WTC11 (cell line): Measurements from ENCODE around the gene MKX. TPM values are rescaled to one million over a fixed set of nuclear protein-coding genes. Genes with fewer than 3 reads are reported as not detected.
"Not testable (repeated sequence)": the region's sequence is repeated elsewhere in the genome, so short reads cannot be mapped to it uniquely, and the experiment has no call there.

Experiments used
- ATAC-seq: fragments of 200-7000 bp; cut with Tn5 transposase; 2 replicates; pipeline ENCODE4 v1.10.0; 2021; ENCODE audit warnings: mild to moderate bottlenecking, moderate library complexity
- CTCF ChIA-PET: fragments of 300-600 bp; sonication (Branson Sonifier 250); formaldehyde crosslinking; loops from one replicate; lab custom pipeline; 2021; ENCODE audit warnings: antibody characterized with exemption; lab: Charles Lee
- POLR2A ChIA-PET: fragments of 350-600 bp; sonication (Branson Sonifier 250); formaldehyde crosslinking; loops from one replicate; lab custom pipeline; 2021; ENCODE audit warnings: antibody characterized with exemption; lab: Charles Lee
- DNase-seq: peaks from one replicate; pipeline ENCODE4 v3.0.0; 2021; ENCODE audit warnings: low spot score
- H3K27ac Mint-ChIP-seq: 2 replicates; pipeline ENCODE4 v1.8.0; 2021; ENCODE audit warnings: mixed read lengths
- H3K27me3 Mint-ChIP-seq: 2 replicates; pipeline ENCODE4 v1.8.0; 2021; ENCODE audit warnings: low read depth, mild to moderate bottlenecking, moderate library complexity, mixed read lengths
- H3K36me3 Mint-ChIP-seq: 2 replicates; pipeline ENCODE4 v1.8.0; 2021; ENCODE audit warnings: mixed read lengths
- H3K4me1 Mint-ChIP-seq: 2 replicates; pipeline ENCODE4 v1.8.0; 2022; ENCODE audit warnings: mixed read lengths
- H3K4me3 Mint-ChIP-seq: 2 replicates; pipeline ENCODE4 v1.8.0; 2021; ENCODE audit warnings: mild to moderate bottlenecking, moderate library complexity, mixed read lengths
- H3K9me3 Mint-ChIP-seq: 2 replicates; pipeline ENCODE4 v1.8.0; 2021; ENCODE audit warnings: mixed read lengths
- FOXJ3 ChIP-seq: sonication (generic); formaldehyde crosslinking; IDR thresholded peaks from 2 replicates; pipeline ENCODE4 v1.9.0; 2021; ENCODE audit warnings: missing genetic modification reagents, mild to moderate bottlenecking, borderline replicate concordance
- NR1H2 ChIP-seq: sonication (generic); formaldehyde crosslinking; IDR thresholded peaks from 2 replicates; pipeline ENCODE4 v1.9.0; 2021; ENCODE audit warnings: mild to moderate bottlenecking, moderate library complexity, missing genetic modification reagents
- NR2C2 ChIP-seq: sonication (generic); formaldehyde crosslinking; IDR thresholded peaks from 2 replicates; pipeline ENCODE4 v1.8.0; 2022; ENCODE audit warnings: mild to moderate bottlenecking, missing genetic modification reagents
- NR3C1 ChIP-seq: sonication (generic); formaldehyde crosslinking; conservative IDR thresholded peaks from 2 replicates; pipeline ENCODE4 v1.8.1; 2023; ENCODE audit warnings: low read depth, mild to moderate bottlenecking, missing genetic modification reagents
- SMAD3 ChIP-seq: sonication (generic); formaldehyde crosslinking; IDR thresholded peaks from 2 replicates; pipeline ENCODE4 v1.8.0; 2022; ENCODE audit warnings: missing genetic modification reagents, mild to moderate bottlenecking, borderline replicate concordance
- SP1 ChIP-seq: sonication (generic); formaldehyde crosslinking; conservative IDR thresholded peaks from 2 replicates; pipeline ENCODE4 v1.8.1; 2022; ENCODE audit warnings: missing genetic modification reagents
- TCF7 ChIP-seq: sonication (generic); formaldehyde crosslinking; IDR thresholded peaks from 2 replicates; pipeline ENCODE4 v1.8.0; 2022; ENCODE audit warnings: mild to moderate bottlenecking, low read depth, missing genetic modification reagents, moderate library complexity
- TP53 ChIP-seq: sonication (generic); formaldehyde crosslinking; IDR thresholded peaks from 2 replicates; pipeline ENCODE4 v1.8.1; 2023; ENCODE audit warnings: mild to moderate bottlenecking, missing genetic modification reagents
- ZNF263 ChIP-seq: sonication (generic); formaldehyde crosslinking; IDR thresholded peaks from 2 replicates; pipeline ENCODE4 v1.8.1; 2022; ENCODE audit warnings: low read depth, mild to moderate bottlenecking, moderate library complexity, missing genetic modification reagents
- total RNA-seq: library from RNA; stranded (reverse); gene quantifications from 3 replicates; pipeline ENCODE4 v1.2.3, GENCODE V29; 2021
- TF ChIP-seq, protein P1 (sequence below): fragments of 250-450 bp; sonication (Bioruptor Pico); IDR thresholded peaks from 2 replicates; pipeline ENCODE4 v1.9.0; 2021; ENCODE audit warnings: mild to moderate bottlenecking
- TF ChIP-seq, protein P2 (sequence below): sonication (generic); formaldehyde crosslinking; IDR thresholded peaks from 2 replicates; pipeline ENCODE4 v1.8.1; 2022; ENCODE audit warnings: mild to moderate bottlenecking, missing genetic modification reagents, moderate library complexity, borderline replicate concordance
- TF ChIP-seq, protein P3 (sequence below): sonication (generic); formaldehyde crosslinking; IDR thresholded peaks from 2 replicates; pipeline ENCODE4 v1.8.0; 2022; ENCODE audit warnings: mild to moderate bottlenecking, missing genetic modification reagents
- TF ChIP-seq, protein P4 (sequence below): sonication (generic); formaldehyde crosslinking; IDR thresholded peaks from 2 replicates; pipeline ENCODE4 v1.8.1; 2022; ENCODE audit warnings: low read depth, mild to moderate bottlenecking, moderate library complexity, missing genetic modification reagents, borderline replicate concordance
- TF ChIP-seq, protein P5 (sequence below): fragments of 250-450 bp; sonication (Bioruptor Pico); IDR thresholded peaks from 2 replicates; pipeline ENCODE4 v1.9.0; 2021; ENCODE audit warnings: moderate library complexity, mild to moderate bottlenecking, inconsistent platforms, borderline replicate concordance
- TF ChIP-seq, protein P6 (sequence below): fragments of 250-450 bp; sonication (Bioruptor Pico); conservative IDR thresholded peaks from 2 replicates; pipeline ENCODE4 v1.9.0; 2021; ENCODE audit warnings: mild to moderate bottlenecking
- TF ChIP-seq, protein P7 (sequence below): sonication (generic); formaldehyde crosslinking; IDR thresholded peaks from 2 replicates; pipeline ENCODE4 v1.8.1; 2023; ENCODE audit warnings: mild to moderate bottlenecking, missing genetic modification reagents
- TF ChIP-seq, protein P8 (sequence below): sonication (generic); formaldehyde crosslinking; IDR thresholded peaks from 2 replicates; pipeline ENCODE4 v1.8.1; 2023; ENCODE audit warnings: mild to moderate bottlenecking, missing genetic modification reagents, moderate library complexity
- TF ChIP-seq, protein P9 (sequence below): fragments of 250-450 bp; sonication (Bioruptor Pico); IDR thresholded peaks from 2 replicates; pipeline ENCODE4 v1.9.0; 2021; ENCODE audit warnings: mild to moderate bottlenecking
- TF ChIP-seq, protein P10 (sequence below): sonication (generic); formaldehyde crosslinking; IDR thresholded peaks from 2 replicates; pipeline ENCODE4 v1.8.0; 2022; ENCODE audit warnings: missing genetic modification reagents

The MKX gene
- total RNA-seq, 1 experiment from 2014 or later: 1.2 TPM

DNA sequence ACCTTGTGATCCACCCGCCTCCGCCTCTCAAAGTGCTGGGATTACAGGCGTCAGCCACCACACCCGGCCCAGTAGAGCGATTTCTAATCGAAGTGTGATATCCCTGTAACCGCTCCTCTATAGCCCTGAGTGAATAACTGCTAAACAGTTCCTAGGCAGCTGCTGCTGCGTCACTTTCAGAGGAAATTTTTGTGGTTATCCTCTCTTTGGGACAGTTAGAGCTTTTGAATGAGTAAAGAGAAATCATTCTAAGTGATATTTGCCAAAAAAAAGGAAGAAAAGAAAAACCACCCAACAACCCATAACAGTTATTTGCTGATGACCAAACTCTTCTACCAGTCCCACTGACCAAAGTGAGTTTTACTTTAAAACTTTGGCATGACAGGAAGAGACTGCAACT, 59.9 kb downstream of the MKX start (continued):
- TF ChIP-seq, protein P1, sequence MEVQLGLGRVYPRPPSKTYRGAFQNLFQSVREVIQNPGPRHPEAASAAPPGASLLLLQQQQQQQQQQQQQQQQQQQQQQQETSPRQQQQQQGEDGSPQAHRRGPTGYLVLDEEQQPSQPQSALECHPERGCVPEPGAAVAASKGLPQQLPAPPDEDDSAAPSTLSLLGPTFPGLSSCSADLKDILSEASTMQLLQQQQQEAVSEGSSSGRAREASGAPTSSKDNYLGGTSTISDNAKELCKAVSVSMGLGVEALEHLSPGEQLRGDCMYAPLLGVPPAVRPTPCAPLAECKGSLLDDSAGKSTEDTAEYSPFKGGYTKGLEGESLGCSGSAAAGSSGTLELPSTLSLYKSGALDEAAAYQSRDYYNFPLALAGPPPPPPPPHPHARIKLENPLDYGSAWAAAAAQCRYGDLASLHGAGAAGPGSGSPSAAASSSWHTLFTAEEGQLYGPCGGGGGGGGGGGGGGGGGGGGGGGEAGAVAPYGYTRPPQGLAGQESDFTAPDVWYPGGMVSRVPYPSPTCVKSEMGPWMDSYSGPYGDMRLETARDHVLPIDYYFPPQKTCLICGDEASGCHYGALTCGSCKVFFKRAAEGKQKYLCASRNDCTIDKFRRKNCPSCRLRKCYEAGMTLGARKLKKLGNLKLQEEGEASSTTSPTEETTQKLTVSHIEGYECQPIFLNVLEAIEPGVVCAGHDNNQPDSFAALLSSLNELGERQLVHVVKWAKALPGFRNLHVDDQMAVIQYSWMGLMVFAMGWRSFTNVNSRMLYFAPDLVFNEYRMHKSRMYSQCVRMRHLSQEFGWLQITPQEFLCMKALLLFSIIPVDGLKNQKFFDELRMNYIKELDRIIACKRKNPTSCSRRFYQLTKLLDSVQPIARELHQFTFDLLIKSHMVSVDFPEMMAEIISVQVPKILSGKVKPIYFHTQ (CRISPR knock-in tag): no peak
- no peak for TF ChIP-seq TP53
- TF ChIP-seq SP1: no peak
- TF ChIP-seq TCF7 (CRISPR knock-in tag): no peak
- TF ChIP-seq SMAD3 (CRISPR knock-in tag): no peak
- TF ChIP-seq NR2C2 (CRISPR knock-in tag): no peak
- TF ChIP-seq, protein P2, sequence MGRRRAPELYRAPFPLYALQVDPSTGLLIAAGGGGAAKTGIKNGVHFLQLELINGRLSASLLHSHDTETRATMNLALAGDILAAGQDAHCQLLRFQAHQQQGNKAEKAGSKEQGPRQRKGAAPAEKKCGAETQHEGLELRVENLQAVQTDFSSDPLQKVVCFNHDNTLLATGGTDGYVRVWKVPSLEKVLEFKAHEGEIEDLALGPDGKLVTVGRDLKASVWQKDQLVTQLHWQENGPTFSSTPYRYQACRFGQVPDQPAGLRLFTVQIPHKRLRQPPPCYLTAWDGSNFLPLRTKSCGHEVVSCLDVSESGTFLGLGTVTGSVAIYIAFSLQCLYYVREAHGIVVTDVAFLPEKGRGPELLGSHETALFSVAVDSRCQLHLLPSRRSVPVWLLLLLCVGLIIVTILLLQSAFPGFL (CRISPR knock-in tag): no peak

DNA sequence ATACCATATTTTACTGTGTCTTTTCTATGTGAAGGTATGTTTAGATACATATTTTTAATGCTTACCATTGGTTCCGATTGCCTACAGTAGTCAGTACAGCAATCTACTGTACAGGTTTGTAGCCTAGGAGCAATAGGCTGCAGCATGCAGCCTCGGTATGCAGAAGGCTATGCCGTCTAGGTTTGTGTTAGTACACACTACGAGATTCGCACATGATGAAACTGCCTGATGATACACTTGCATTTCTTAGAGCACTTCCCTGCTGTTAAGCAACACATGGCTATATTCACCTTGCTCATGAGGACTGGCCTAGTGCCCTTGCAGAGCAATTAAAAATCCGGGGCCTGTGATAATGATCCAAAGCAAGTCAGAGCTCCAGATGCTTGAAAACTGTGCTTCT, 62.4 kb downstream of the MKX start:
- Mint-ChIP-seq H3K27ac (no peak overlapping the region), H3K4me3 (no peak overlapping the region), H3K9me3 (no peaks in the 10 kb centered on the region), H3K4me1 (peaks cover 10% of the 10 kb centered on the region), H3K27me3 (no peaks in the 10 kb centered on the region), H3K36me3 (no peaks in the 10 kb centered on the region)
- ChIA-PET POLR2A (no interaction called here), CTCF (no interaction called here)
- no peak for DNase-seq
- no peak for ATAC-seq
- TF ChIP-seq, protein P3, sequence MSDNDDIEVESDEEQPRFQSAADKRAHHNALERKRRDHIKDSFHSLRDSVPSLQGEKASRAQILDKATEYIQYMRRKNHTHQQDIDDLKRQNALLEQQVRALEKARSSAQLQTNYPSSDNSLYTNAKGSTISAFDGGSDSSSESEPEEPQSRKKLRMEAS (CRISPR knock-in tag): no peak
- TF ChIP-seq, protein P4, sequence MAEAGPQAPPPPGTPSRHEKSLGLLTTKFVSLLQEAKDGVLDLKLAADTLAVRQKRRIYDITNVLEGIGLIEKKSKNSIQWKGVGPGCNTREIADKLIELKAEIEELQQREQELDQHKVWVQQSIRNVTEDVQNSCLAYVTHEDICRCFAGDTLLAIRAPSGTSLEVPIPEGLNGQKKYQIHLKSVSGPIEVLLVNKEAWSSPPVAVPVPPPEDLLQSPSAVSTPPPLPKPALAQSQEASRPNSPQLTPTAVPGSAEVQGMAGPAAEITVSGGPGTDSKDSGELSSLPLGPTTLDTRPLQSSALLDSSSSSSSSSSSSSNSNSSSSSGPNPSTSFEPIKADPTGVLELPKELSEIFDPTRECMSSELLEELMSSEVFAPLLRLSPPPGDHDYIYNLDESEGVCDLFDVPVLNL (CRISPR knock-in tag): no peak
- TF ChIP-seq NR3C1 (CRISPR knock-in tag) (no peak), FOXJ3 (CRISPR knock-in tag) (no peak), SP1 (no peak), ZNF263 (CRISPR knock-in tag) (no peak), TCF7 (CRISPR knock-in tag) (no peak), NR1H2 (CRISPR knock-in tag) (no peak)
- TF ChIP-seq, protein P5, sequence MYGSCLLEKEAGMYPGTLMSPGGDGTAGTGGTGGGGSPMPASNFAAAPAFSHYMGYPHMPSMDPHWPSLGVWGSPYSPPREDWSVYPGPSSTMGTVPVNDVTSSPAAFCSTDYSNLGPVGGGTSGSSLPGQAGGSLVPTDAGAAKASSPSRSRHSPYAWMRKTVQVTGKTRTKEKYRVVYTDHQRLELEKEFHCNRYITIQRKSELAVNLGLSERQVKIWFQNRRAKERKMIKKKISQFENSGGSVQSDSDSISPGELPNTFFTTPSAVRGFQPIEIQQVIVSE (CRISPR knock-in tag): no peak
- TF ChIP-seq, protein P6, sequence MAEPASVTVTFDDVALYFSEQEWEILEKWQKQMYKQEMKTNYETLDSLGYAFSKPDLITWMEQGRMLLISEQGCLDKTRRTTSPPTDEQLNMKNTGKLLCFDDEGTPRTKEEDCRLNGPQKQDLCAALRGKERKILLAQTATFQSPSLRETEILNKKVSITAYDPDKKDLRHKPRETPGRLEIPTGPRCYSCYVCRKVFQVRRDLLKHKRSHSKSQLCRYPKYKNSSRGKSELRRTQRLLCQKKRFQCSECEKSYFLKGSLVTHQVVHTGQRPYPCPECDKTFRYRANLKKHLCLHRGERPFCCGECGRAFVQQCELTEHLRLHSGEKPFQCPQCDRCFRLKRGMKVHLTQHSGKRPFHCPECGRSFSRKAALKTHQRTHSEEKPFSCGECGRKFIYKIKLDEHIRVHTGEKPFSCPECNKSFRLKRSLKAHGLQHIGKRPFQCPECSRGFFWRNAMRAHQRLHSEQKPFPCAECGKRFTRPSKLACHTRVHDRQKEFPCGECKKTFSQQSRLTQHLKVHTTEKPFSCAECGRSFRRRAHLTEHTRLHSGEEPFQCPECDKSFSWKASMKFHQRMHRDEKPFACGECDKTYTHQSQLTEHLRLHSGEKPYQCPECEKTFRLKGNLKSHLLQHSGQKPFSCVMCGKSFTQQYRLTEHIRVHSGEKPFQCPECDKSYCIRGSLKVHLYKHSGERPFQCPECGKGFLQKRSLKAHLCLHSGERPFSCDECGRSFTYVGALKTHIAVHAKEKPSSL: no peak
- TF ChIP-seq, protein P7, sequence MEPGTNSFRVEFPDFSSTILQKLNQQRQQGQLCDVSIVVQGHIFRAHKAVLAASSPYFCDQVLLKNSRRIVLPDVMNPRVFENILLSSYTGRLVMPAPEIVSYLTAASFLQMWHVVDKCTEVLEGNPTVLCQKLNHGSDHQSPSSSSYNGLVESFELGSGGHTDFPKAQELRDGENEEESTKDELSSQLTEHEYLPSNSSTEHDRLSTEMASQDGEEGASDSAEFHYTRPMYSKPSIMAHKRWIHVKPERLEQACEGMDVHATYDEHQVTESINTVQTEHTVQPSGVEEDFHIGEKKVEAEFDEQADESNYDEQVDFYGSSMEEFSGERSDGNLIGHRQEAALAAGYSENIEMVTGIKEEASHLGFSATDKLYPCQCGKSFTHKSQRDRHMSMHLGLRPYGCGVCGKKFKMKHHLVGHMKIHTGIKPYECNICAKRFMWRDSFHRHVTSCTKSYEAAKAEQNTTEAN (CRISPR knock-in tag): no peak
- TF ChIP-seq, protein P8, sequence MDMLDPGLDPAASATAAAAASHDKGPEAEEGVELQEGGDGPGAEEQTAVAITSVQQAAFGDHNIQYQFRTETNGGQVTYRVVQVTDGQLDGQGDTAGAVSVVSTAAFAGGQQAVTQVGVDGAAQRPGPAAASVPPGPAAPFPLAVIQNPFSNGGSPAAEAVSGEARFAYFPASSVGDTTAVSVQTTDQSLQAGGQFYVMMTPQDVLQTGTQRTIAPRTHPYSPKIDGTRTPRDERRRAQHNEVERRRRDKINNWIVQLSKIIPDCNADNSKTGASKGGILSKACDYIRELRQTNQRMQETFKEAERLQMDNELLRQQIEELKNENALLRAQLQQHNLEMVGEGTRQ (CRISPR knock-in tag): no peak
- TF ChIP-seq, protein P9, sequence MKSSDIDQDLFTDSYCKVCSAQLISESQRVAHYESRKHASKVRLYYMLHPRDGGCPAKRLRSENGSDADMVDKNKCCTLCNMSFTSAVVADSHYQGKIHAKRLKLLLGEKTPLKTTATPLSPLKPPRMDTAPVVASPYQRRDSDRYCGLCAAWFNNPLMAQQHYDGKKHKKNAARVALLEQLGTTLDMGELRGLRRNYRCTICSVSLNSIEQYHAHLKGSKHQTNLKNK: no peak
- TF ChIP-seq, protein P10, sequence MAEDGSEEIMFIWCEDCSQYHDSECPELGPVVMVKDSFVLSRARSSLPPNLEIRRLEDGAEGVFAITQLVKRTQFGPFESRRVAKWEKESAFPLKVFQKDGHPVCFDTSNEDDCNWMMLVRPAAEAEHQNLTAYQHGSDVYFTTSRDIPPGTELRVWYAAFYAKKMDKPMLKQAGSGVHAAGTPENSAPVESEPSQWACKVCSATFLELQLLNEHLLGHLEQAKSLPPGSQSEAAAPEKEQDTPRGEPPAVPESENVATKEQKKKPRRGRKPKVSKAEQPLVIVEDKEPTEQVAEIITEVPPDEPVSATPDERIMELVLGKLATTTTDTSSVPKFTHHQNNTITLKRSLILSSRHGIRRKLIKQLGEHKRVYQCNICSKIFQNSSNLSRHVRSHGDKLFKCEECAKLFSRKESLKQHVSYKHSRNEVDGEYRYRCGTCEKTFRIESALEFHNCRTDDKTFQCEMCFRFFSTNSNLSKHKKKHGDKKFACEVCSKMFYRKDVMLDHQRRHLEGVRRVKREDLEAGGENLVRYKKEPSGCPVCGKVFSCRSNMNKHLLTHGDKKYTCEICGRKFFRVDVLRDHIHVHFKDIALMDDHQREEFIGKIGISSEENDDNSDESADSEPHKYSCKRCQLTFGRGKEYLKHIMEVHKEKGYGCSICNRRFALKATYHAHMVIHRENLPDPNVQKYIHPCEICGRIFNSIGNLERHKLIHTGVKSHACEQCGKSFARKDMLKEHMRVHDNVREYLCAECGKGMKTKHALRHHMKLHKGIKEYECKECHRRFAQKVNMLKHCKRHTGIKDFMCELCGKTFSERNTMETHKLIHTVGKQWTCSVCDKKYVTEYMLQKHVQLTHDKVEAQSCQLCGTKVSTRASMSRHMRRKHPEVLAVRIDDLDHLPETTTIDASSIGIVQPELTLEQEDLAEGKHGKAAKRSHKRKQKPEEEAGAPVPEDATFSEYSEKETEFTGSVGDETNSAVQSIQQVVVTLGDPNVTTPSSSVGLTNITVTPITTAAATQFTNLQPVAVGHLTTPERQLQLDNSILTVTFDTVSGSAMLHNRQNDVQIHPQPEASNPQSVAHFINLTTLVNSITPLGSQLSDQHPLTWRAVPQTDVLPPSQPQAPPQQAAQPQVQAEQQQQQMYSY (CRISPR knock-in tag): no peak

DNA sequence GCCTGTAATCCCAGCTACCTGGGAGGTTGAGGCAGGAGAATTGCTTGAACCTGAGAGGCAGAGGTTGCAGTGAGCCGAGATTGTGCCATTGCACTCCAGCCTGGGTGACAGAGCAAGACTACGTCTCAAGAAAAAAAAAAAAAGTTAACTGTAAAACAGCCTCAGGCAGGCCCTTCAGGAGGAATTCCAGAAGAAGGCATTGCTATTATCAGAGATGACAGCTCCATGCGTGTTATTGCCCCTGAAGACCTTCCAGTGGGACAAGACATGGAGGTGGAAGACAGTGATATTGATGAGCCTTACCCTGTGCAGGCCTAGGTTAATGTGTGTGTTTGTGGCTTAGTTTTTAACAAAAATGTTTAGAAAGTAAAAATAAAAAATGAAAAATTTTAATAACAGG, 63.8 kb downstream of the MKX start:
- ATAC-seq, H3K4me3 Mint-ChIP-seq, H3K9me3 Mint-ChIP-seq, POLR2A ChIA-PET, CTCF ChIA-PET, H3K27me3 Mint-ChIP-seq, H3K27ac Mint-ChIP-seq, DNase-seq, H3K36me3 Mint-ChIP-seq: not testable (repeated sequence)
- peaks cover 14% of the 10 kb centered on the region for H3K4me1 Mint-ChIP-seq
